ENCODE results near the gene FES. TPM values are rescaled to one million over a fixed set of nuclear protein-coding genes. Genes with fewer than 3 reads are reported as not detected.
A peak's percentile ranks its signal among the peaks of the same experiment; 100 is the strongest.

The FES gene
- total RNA-seq, 2 donors from 2014 or later: 54.2 to 86.3 TPM

- no peaks in the 10 kb centered on the region for H3K9me3 ChIP-seq
- no peak overlapping the region for H3K27ac ChIP-seq
- peaks cover 10 to 22% of the 10 kb centered on the region in 2 donors for H3K4me1 ChIP-seq (ENCODE audit: control insufficient read depth in 1 of 2, low read depth in 2 of 2)
These were observed 17.5 kb upstream of the FES start for GRCh38 chr15:90866800-90867199.

GRCh38 chr15:90868261-90868689 is 16.0 kb upstream of the FES start, which contains the start of gene FURIN:
Gene FURIN, plus strand, starts transcription at chr15:90868588. Its CDS starts 7,153 bp downstream, at chr15:90875741.
- Histone ChIP-seq H3K4me1 (ENCODE audit: control insufficient read depth in 1 of 2, low read depth in 2 of 2) (peaks cover 21 to 33% of the 10 kb centered on the region in 2 donors), H3K36me3 (no peaks in the 10 kb centered on the region), H3K27me3 (replicated peaks; ENCODE audit: insufficient read depth) (no peaks in the 10 kb centered on the region), H3K4me3 (no peak within 1 kb of the TSS), H3K27ac (peak within 1 kb of the TSS; percentile 41 to 94), H3K9me3 (no peaks in the 10 kb centered on the region)
- DNase-seq (ENCODE audit: low spot score) (no peak), ATAC-seq (ENCODE audit: insufficient number of reproducible peaks, low FRiP score, low read depth) (no peak)
- TF ChIP-seq CTCF (IDR thresholded peaks at IDR 0.05): no peak

More at GRCh38 chr15:90866800-90867199, 17.5 kb upstream of the FES start:
- no peaks in the 10 kb centered on the region for H3K27me3 ChIP-seq (replicated peaks; ENCODE audit: insufficient read depth)
- no peak for DNase-seq (ENCODE audit: low spot score)
- no peak for TF ChIP-seq CTCF (IDR thresholded peaks at IDR 0.05)
- H3K36me3 ChIP-seq: no peaks in the 10 kb centered on the region
- no peak for ATAC-seq (ENCODE audit: insufficient number of reproducible peaks, low FRiP score, low read depth)
- no peak overlapping the region for H3K4me3 ChIP-seq

GRCh38 chr15:90869140-90869541 is 15.2 kb upstream of the FES start:
- Histone ChIP-seq H3K27me3 (replicated peaks; ENCODE audit: insufficient read depth) (no peaks in the 10 kb centered on the region), H3K9me3 (no peaks in the 10 kb centered on the region), H3K36me3 (no peaks in the 10 kb centered on the region), H3K4me1 (ENCODE audit: control insufficient read depth in 1 of 2, low read depth in 2 of 2) (peaks cover 29 to 41% of the 10 kb centered on the region in 2 donors), H3K27ac (peak overlapping the region; percentile 41 to 94), H3K4me3 (no peak overlapping the region)
- ATAC-seq (ENCODE audit: insufficient number of reproducible peaks, low FRiP score, low read depth): no peak
- DNase-seq (ENCODE audit: low spot score): no peak
- TF ChIP-seq CTCF (IDR thresholded peaks at IDR 0.05): no peak

DNA sequence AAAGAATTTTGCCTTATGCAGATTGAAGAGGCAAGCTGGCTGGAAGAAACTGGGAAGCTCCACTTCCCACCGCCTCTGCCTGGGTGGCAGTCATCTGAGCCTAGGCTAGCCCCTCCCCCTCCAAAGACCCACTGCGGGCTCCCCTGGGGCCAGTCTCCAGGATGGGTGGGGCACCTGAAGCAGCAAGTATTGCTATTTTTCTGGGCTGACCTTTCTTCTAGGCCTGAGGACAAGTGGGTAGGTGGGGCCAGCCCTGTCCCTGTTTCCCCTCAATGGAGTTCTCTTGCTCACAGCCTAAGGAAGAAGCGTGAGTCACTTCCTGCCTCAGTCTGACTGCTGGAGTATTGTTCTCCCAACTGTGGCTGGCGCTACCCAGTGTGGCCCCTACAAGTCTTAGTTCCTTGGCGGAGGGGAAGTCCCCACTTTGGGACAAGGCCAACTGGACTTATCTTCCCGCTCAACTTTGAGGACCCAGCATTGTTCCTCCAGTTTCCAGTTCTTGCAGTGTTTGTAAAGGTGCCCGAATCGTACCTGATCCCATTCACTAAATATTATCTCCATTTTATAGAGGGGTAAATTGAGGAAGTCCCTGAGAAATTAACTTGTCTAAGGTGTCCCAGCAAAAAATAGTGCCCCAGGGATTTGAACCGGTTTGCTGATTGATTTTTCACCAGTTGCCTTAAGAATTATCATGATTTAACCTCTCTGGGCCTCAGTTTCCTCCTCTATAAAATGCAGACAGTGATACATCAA is 14.5 kb upstream of the FES start:
- DNase-seq (ENCODE audit: low spot score): peak; percentile 60
- Histone ChIP-seq H3K4me3 (peak overlapping the region; percentile 97), H3K4me1 (ENCODE audit: control insufficient read depth in 1 of 2, low read depth in 2 of 2) (peaks cover 33 to 45% of the 10 kb centered on the region in 2 donors), H3K27ac (peak overlapping the region; percentile 89 to 94), H3K27me3 (replicated peaks; ENCODE audit: insufficient read depth) (no peaks in the 10 kb centered on the region), H3K9me3 (no peaks in the 10 kb centered on the region), H3K36me3 (no peaks in the 10 kb centered on the region)
- peak; percentile 58 for ATAC-seq (ENCODE audit: insufficient number of reproducible peaks, low FRiP score, low read depth)
- TF ChIP-seq CTCF (IDR thresholded peaks at IDR 0.05): no peak

GRCh38 chr15:90870354-90871138 is 13.8 kb upstream of the FES start:
- no peaks in the 10 kb centered on the region for H3K9me3 ChIP-seq
- ATAC-seq (ENCODE audit: insufficient number of reproducible peaks, low FRiP score, low read depth): no peak

More at GRCh38 chr15:90870354-90871138, 13.8 kb upstream of the FES start:
- no peaks in the 10 kb centered on the region for H3K27me3 ChIP-seq (replicated peaks; ENCODE audit: insufficient read depth)
- H3K36me3 ChIP-seq: peaks cover under 1% of the 10 kb centered on the region
- TF ChIP-seq CTCF (IDR thresholded peaks at IDR 0.05): no peak
- H3K27ac ChIP-seq: peak overlapping the region; percentile 89 to 94
- H3K4me1 ChIP-seq (ENCODE audit: control insufficient read depth in 1 of 2, low read depth in 2 of 2): peaks cover 33 to 45% of the 10 kb centered on the region in 2 donors
- peak overlapping the region; percentile 97 for H3K4me3 ChIP-seq
- no peak for DNase-seq (ENCODE audit: low spot score)

Measured in thoracic aorta (tissue), 2 donors.